Fibroblast of the conjunctiva (primary cell): ENCODE results near the gene STX11.

ENCODE experiments used
- DNase-seq: peaks from one replicate; pipeline ENCODE4 v3.0.0-alpha.2; 2010; ENCODE audit warnings: low read depth

Gene STX11

DNA sequence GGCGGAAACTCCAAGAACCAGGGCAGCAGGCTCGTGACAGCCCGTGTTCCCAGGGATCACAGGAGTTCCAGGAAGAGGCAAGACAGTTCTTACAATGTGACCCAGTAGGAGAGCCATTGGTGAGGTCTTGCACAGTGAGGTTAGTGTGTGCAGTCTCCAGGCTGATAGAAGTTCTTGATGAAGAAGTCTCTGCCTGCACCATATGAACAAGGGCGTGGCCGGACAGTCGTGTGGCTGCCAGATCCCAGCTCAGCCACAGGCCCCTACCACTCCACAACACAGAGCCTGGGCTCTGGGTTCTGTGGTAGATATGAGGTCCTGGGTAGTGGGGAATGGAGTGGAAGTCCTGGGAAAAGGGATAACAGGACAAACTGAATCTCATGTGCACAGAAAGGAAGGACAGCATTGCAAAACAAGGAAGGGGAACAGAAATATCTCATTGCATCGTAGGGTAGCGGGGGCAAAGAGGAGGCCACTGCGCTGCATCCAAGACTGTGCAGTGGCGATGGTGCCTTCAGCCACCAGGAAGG, 65.2 kb downstream of the STX11 start:
- DNase-seq = peak; percentile 20

- peak; percentile 97 for DNase-seq
Measured at GRCh38 chr6:144215932-144216667, 65.8 kb downstream of the STX11 start.

GRCh38 chr6:144216668-144217218, 66.4 kb downstream of the STX11 start:
- DNase-seq = no peak

DNA sequence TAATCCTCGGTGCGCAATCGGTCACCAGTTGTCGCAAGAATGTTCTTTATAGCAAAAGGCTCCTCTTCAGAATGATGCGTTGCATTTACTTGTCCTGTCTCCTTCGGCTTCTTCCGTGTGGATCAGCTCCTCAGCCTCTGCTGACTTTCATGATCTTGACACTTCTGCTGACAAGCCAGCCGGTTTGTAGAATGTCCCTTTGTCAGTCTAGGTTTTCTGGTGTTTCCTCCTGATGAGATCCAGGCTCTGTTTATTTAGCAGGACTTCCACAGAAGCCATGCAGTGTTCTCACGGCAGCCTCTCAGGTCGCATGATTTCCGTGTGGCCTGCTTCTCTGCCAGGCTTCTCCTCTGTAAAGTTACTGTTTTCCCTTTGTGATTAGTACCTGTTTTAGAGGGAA, 66.9 kb downstream of the STX11 start:
- DNase-seq = no peak

DNA sequence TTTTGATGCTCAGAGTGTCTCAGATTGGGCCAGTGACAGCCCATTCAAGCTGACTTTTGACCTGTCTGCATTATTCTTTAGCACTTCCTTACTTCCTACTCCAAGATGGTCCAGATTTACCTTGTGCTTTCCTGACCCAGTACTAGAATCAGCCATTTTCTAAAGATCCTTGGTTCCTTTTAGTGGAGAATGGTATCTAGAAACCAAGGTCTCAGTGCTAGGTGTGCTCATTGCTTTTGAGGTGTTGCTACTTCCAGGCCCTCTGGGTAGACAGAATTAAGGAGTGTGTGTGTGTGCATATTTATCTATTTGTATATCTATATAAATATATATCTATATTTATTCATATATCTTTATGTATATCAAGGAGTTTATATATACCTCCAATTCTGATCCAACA, 67.5 kb downstream of the STX11 start:
- no peak for DNase-seq

- peak; percentile 50 for DNase-seq
Measured at GRCh38 chr6:144219056-144219685, 68.9 kb downstream of the STX11 start.

- no peak for DNase-seq
Measured at GRCh38 chr6:144220031-144220790, 69.9 kb downstream of the STX11 start.

DNA sequence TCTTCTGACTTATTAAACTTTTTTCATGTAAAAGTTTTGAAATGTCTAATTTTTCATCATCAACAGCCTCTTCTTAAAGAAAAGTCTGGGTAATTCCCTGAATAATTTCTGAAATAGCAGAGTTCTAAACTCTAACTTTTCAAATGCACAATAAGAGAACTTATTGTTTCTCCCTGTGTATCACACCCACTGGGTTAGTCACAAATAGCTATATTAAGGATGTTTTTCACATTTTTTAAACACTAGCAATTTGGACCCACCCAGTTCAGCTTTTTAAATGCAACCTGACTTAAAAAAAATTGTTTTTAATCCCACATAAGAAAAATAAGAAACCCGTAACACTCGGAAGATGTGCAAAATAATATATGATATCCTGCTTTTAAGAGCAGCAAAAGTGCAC, 73.4 kb downstream of the STX11 start:
- no peak for DNase-seq

GRCh38 chr6:144231721-144232120, 81.4 kb downstream of the STX11 start:
- no peak for DNase-seq

DNA sequence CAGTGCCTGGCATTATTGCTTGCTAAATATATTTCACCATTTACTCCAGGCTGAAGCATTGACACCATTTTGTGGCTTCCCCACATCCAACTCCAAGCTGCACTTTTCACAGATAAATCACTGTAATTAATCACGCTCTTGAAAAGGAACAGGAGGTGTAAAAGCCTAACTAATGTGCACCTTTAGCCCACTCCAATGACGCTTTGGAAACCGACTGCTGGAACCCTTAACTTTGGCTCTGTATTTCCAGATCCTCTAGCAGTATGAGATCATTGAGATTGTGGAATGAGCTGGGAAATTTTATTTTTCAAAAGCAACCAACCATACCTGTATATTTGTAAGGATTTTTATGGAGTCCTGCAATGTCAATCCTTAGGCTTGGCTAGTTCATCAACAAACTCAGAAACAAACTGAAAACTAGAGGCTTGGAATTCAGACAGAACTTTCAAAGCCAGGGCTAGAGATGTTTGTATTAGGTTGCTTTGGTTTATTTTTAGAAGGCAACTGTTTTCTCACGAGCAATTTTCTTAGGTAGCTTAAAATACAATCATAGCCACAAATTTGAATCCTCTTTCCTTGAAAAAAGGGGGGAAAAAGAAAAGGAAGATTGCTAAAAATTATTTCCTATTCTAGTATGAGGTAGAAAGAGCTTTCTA, 82.0 kb downstream of the STX11 start:
- DNase-seq = no peak

DNA sequence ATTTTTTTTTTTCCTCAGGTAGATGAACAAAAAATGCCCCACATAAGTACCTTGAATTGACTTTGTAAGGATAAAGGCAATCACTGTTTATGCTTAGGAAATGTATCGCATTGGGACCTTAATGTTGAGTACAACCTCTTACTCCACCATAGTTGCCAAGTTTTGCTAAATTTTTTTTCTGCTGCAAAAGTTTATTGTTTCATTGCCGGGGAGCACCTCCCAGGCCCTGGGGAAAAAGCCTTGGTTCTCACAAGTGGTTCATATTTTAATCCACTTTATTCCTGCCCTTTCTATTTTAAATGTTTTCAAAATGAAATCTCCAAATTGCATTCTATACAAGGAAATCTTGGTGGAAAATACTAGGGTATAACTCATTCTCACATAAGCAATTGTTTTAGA, 82.5 kb downstream of the STX11 start:
- DNase-seq = no peak

- no peak for DNase-seq
Measured at GRCh38 chr6:144234399-144234798, 84.1 kb downstream of the STX11 start.

DNA sequence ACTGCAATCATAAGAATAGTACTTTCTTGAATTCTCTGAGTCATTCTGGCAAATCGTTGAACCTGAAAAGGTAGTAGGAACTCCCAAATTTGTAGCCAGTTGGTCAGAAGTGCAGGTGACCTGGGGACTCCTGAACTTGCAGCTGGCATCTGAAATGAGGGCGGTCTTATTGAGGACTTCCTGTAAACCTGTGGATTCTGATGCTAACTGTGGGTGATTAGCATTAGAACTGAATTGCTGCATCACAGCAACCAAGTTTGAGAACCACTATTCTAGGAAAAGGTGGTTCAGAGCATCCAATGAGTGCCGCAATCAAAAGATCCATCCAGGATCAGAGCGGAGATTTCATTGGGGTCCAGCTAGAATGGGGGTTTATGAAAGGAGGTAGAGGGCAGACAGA, 84.6 kb downstream of the STX11 start:
- no peak for DNase-seq
